ENCODE results near the gene PRKAR1A.
"Not testable (repeated sequence)": the region's sequence is repeated elsewhere in the genome, so short reads cannot be mapped to it uniquely, and the experiment has no call there.

Gene PRKAR1A

GRCh38 chr17:68579194-68579927, 67.1 kb downstream of the PRKAR1A start (continued):
- no peak for TF ChIP-seq CSRNP3 (CRISPR knock-in tag; IDR thresholded peaks at IDR 0.05)
- no peak for TF ChIP-seq TCF4 (CRISPR knock-in tag; IDR thresholded peaks at IDR 0.05; ENCODE audit: borderline replicate concordance)
- TF ChIP-seq OSR1 (CRISPR knock-in tag; IDR thresholded peaks at IDR 0.05), result no peak
- no peak for TF ChIP-seq SNAI2 (CRISPR knock-in tag; IDR thresholded peaks at IDR 0.05)
- TF ChIP-seq RARB (CRISPR knock-in tag; IDR thresholded peaks at IDR 0.05), result no peak
- no peak for TF ChIP-seq TOX (CRISPR knock-in tag; IDR thresholded peaks at IDR 0.05; ENCODE audit: borderline replicate concordance)
- no peak for TF ChIP-seq PPARA (CRISPR knock-in tag; IDR thresholded peaks at IDR 0.05; ENCODE audit: borderline replicate concordance)
- no peak for TF ChIP-seq CSDC2 (CRISPR knock-in tag; IDR thresholded peaks at IDR 0.05)

GRCh38 chr17:68580236-68580770, 68.1 kb downstream of the PRKAR1A start:
- TF ChIP-seq TOX (CRISPR knock-in tag; IDR thresholded peaks at IDR 0.05; ENCODE audit: borderline replicate concordance), result no peak
- TF ChIP-seq SNAI2 (CRISPR knock-in tag; IDR thresholded peaks at IDR 0.05), result no peak
- no peak for TF ChIP-seq PPARA (CRISPR knock-in tag; IDR thresholded peaks at IDR 0.05; ENCODE audit: borderline replicate concordance)
- no peak for TF ChIP-seq ZNF565 (CRISPR knock-in tag; conservative IDR thresholded peaks at IDR 0.05; ENCODE audit: low read depth)
- no peak for TF ChIP-seq ZNF8 (CRISPR knock-in tag; IDR thresholded peaks at IDR 0.05)
- TF ChIP-seq ESRRG (CRISPR knock-in tag; IDR thresholded peaks at IDR 0.05), result no peak
- ATAC-seq, result no peak

GRCh38 chr17:68581863-68582645, 69.8 kb downstream of the PRKAR1A start:
- no peak for ATAC-seq
- no peak for TF ChIP-seq ZFP3 (CRISPR knock-in tag; IDR thresholded peaks at IDR 0.05)
- no peak for TF ChIP-seq SNAI2 (CRISPR knock-in tag; IDR thresholded peaks at IDR 0.05)
- TF ChIP-seq CSDC2 (CRISPR knock-in tag; IDR thresholded peaks at IDR 0.05), result no peak
- TF ChIP-seq TCF4 (CRISPR knock-in tag; IDR thresholded peaks at IDR 0.05; ENCODE audit: borderline replicate concordance), result no peak
- no peak for TF ChIP-seq PPARA (CRISPR knock-in tag; IDR thresholded peaks at IDR 0.05; ENCODE audit: borderline replicate concordance)
- no peak for TF ChIP-seq ZNF8 (CRISPR knock-in tag; IDR thresholded peaks at IDR 0.05)
- no peak for TF ChIP-seq ESRRG (CRISPR knock-in tag; IDR thresholded peaks at IDR 0.05)
- TF ChIP-seq TSHZ2 (CRISPR knock-in tag; IDR thresholded peaks at IDR 0.05), result no peak
- no peak for TF ChIP-seq PATZ1 (CRISPR knock-in tag; IDR thresholded peaks at IDR 0.05; ENCODE audit: borderline replicate concordance)
- TF ChIP-seq ISL1 (CRISPR knock-in tag; IDR thresholded peaks at IDR 0.05), result no peak
- TF ChIP-seq POU6F1 (CRISPR knock-in tag; IDR thresholded peaks at IDR 0.05; ENCODE audit: borderline replicate concordance, low read depth), result no peak
- no peak for TF ChIP-seq GLIS3 (CRISPR knock-in tag; IDR thresholded peaks at IDR 0.05)
- TF ChIP-seq ZNF565 (CRISPR knock-in tag; conservative IDR thresholded peaks at IDR 0.05; ENCODE audit: low read depth), result no peak
- TF ChIP-seq ARNTL (CRISPR knock-in tag; IDR thresholded peaks at IDR 0.05; ENCODE audit: borderline replicate concordance, low read depth), result no peak
- no peak for TF ChIP-seq TOX (CRISPR knock-in tag; IDR thresholded peaks at IDR 0.05; ENCODE audit: borderline replicate concordance)
- TF ChIP-seq CREB5 (CRISPR knock-in tag; IDR thresholded peaks at IDR 0.05; ENCODE audit: low read depth), result no peak

GRCh38 chr17:68582867-68583266, 70.6 kb downstream of the PRKAR1A start:
- not testable (repeated sequence) for ATAC-seq

Measured in SK-N-SH treated with all-trans-retinoic acid at 6 μM for 48 hours (cell line).